D721Med (cell line): ENCODE measurements around the gene NOL4L.

Source experiments
- DNase-seq: peaks from one replicate; pipeline ENCODE4 v3.0.0; 2011; ENCODE audit warnings: low spot score; ENCODE audit not compliant: insufficient read length
- FAIRE-seq: peaks from 2 replicates; lab custom pipeline; 2011; peaks lifted over from hg19 to GRCh38; lab: Jason Lieb, UNC
- TF ChIP-seq, protein P1 (sequence below): IDR thresholded peaks from 2 replicates; pipeline ENCODE4 v1.5.1; 2012; ENCODE audit warnings: mild to moderate bottlenecking, control low read depth; ENCODE audit not compliant: insufficient read depth; ENCODE audit errors: missing control alignments

The NOL4L gene

DNA sequence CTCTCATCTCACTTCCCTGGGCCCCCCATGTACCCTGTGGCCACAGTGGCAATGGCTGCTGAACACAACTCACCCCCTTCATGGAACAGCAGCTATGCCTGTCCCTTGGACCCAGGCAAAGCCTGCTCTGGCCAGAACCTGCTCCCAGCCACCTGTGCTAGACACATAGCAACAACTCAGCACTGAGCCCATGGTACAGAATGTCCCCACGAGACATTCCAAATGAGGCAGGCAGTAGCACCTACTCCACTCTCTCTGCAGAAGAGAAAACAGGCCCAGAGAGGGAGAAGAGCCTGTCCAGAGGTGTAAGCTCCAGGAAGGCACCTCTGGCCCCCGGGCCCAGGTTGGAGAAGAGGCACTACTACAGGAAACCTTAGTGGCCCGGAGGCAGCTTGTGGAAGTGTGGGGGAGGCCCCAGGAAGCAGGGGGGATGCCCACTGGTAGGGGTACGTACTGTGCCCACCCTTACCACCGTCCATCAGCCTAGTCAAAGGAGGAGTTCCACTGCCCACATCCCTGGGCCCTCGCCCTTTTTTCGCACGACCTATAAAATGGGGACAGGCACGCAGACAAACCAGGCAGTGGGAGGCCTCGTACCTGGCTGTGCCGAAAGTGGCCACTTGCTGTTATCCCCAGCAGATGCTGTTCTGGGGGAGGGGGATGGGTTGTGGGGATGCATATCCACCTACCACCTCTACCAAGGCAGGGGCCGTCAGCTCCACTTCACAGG lies 129.8 kb downstream of the NOL4L start:
- DNase-seq, result no peak
- no peak for FAIRE-seq
- TF ChIP-seq, protein P1, sequence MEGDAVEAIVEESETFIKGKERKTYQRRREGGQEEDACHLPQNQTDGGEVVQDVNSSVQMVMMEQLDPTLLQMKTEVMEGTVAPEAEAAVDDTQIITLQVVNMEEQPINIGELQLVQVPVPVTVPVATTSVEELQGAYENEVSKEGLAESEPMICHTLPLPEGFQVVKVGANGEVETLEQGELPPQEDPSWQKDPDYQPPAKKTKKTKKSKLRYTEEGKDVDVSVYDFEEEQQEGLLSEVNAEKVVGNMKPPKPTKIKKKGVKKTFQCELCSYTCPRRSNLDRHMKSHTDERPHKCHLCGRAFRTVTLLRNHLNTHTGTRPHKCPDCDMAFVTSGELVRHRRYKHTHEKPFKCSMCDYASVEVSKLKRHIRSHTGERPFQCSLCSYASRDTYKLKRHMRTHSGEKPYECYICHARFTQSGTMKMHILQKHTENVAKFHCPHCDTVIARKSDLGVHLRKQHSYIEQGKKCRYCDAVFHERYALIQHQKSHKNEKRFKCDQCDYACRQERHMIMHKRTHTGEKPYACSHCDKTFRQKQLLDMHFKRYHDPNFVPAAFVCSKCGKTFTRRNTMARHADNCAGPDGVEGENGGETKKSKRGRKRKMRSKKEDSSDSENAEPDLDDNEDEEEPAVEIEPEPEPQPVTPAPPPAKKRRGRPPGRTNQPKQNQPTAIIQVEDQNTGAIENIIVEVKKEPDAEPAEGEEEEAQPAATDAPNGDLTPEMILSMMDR, result no peak

DNA sequence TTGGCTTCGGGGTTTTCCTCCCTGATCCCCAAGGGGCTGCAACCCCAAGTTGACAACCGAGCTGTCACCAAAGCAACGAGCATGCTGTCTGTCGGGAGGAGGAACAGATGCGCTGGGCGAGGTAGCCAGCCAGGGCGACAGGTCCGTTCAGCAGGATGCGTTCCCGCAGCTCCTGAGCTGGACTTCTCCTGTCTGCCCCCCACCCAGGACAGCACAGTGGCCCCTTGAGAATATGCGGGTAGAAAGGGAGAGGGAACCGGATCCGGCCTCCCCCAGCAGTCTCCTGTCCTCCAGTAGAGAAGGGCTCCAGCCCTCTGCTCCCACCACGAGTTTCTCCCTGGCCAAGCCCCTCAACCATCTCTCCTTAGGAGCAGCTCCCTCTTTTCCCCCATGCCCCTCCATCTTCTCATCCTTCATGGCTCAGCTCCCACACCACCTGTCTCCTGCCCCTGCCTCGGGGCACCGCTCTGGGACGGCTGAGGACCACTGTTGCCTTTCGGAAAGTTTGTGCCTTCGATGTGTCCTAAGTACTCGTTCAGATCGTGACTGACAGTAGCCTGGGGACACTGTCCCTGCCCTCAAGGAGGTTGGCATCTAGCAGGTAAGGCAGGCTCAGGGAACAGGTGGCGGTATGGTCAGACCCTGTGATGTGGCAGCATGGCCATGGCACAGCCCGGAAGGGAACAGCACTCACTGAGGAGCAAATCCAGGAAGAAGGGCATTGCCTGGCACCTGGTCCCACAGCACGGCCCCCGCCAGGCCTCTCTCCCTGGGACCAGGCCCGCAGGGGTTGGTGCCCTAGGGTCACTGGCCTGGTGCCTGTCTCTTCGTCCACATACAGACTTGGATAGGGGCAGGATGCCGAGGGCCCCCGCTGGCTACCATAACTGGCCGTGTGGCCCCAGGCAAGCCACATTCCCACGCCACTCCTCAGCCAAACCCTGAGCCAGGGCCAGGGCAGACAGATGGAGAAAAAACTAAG lies 130.7 kb downstream of the NOL4L start:
- TF ChIP-seq, protein P1, result no peak
- FAIRE-seq, result no peak

DNA sequence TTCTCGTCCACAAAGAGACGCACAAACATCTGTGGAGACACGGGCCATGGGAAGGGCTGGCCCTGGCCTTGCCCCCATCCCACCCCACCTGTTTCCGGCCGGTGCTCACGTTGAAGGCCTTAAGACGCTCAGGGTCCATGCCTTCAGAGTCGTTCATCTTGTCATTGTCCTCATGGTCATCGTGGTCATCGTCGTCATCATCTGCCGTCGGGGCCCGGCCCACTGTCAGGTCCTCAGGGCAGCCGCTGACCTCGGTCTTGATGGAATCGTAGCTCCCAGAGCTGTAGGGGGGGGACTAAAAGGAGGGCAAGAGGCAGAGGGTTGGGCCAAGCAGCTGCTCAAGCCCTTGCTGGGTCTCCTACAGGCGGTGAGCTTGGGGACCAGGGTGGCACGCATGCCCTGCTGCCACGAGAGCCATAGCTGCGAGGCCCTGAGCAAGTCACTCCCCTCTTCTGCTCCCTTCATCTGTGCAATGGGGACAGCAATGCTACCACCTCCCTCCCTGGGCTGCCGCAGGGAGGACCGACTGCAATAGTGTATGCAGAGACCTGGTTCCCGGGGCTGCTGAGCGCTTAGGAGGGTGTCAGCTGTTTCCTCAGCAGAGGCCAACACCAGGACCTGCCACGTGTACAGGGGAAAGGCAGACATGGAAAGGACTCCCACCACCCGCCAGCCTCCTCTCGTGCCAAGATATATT lies 131.5 kb downstream of the NOL4L start:
- DNase-seq (no peak), FAIRE-seq (no peak)
- TF ChIP-seq, protein P1, result no peak

More for the DNA sequence above, 130.7 kb downstream of the NOL4L start:
- DNase-seq, result no peak

DNA sequence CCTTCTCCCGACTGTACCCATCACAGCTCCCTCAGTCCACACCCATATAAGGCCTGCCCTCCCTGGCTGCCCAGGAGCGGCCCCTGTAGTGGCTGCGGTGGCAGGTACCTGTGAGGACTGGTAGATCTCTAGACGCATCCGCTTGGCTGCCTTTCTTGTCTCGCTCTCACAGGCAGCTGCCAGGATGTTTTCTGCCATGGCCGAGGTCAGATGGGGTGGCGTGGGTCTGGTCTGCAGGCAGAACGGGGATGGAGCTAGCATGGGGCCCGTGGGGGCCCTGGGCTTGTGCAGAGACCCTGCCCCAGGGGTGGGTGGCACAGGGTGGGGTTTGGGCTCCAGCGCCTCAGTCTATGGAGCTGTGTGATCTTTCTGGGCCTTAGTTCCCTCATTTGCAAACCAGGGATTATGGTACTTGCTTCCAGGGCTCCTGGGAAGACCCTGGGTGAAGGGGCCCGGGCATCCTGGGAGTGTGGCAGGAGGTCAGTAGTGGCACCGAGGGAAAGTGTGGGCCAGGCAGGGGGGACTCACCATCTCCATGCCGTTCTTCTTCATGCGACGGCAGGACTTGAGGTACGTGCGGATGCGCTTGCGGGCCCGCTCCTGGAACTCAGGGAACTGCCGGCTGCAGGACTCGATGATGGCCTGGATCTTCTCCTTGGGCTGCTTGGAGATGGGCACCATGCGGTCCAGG lies 132.2 kb downstream of the NOL4L start:
- FAIRE-seq, result no peak
- DNase-seq, result no peak

DNA sequence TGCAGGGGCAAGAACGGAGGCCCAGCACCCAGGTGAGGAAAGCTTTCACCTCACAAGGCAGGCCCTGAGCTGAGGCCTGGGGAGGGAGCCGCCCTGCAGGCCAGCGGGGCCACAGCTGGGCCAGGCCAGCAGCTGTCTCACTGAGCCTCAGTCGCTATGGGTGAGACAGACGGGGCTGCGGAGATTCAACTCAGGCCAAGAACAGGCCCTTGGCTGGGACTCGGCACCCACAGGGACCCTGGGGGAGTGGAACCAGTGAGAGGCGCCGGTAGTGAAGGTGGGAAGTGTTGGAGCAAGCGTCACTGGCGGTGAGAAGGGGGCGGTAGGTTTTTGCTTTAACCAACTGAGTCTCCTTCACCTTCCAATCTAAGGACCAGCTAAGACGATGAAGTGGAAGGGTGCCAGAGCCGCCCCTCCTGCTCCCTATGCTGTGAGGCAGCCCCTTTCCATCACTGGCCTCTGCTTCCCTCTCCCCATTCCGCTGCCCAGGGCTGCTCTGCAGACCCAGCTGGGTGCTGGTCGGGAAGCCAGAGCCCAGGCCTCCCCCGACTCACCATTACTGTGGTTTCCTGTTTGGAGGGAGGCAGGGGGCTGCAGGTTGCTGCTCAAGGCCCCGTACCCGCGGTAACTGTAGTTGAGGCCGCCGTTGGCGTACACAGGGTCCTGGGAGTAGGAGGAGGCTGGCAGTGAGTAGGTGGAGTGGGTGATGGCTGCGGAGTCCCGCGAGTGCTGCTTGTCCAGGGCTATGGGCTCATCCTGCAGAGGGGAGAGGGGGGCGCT lies 133.3 kb downstream of the NOL4L start:
- TF ChIP-seq, protein P1, result no peak
- FAIRE-seq (no peak), DNase-seq (no peak)

More for the DNA sequence above, 132.2 kb downstream of the NOL4L start:
- TF ChIP-seq, protein P1, result no peak

DNA sequence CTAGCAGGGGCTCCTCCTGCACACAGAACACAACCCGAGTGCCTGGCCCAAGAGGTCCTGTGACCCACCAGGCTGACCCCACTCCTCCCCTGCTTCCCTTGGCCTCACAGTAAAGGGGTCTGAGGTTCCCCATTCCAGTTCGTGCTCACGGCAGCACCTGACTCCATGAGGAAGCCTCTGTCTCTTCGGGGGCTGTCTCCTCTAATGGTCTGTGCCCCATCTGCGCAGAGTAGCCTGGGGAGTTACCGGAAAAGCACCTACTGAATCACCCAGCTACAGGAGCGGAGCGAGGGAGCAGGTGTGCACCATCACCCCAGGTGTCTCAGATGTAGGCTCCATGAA lies 133.8 kb downstream of the NOL4L start:
- TF ChIP-seq, protein P1, result no peak
- FAIRE-seq, result no peak
- no peak for DNase-seq
